DOHH2 (cell line): ENCODE measurements around the gene CBLB.

Source experiments
- EZH2phosphoT487 ChIP-seq: fragments of 200-600 bp; sonication (generic); IDR thresholded peaks from 2 replicates; pipeline ENCODE4 v1.6.1; 2017; ENCODE audit warnings: borderline replicate concordance, mild to moderate bottlenecking, antibody characterized with exemption, low read length, moderate library complexity, mixed read lengths
- TF ChIP-seq, protein P1 (sequence below): fragments of 200-600 bp; sonication (generic); IDR thresholded peaks from one replicate; pipeline ENCODE4 v1.5.1; 2014; ENCODE audit warnings: antibody characterized with exemption, mild to moderate bottlenecking, low read depth, low read length; ENCODE audit not compliant: poor library complexity, severe bottlenecking

DNA sequence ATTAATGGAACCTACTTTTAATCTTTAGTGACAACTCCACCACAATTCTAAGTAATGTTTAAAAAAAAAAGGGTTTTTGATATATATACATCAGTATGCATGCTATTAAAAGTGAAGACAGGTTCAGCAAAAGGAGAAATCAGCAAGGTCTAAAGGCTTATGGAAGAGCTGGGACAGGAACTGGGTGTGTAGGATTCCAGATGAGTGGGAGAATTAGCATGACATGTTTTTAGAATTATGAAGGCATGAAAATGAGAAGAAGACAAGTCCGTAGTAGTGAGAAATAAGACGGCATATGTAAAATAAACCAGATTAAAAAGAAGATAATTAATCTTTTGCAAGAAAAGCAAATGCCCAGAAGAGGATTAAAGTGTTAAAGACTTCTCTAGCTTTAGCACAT, 52.0 kb downstream of the CBLB start:
- TF ChIP-seq, protein P1, sequence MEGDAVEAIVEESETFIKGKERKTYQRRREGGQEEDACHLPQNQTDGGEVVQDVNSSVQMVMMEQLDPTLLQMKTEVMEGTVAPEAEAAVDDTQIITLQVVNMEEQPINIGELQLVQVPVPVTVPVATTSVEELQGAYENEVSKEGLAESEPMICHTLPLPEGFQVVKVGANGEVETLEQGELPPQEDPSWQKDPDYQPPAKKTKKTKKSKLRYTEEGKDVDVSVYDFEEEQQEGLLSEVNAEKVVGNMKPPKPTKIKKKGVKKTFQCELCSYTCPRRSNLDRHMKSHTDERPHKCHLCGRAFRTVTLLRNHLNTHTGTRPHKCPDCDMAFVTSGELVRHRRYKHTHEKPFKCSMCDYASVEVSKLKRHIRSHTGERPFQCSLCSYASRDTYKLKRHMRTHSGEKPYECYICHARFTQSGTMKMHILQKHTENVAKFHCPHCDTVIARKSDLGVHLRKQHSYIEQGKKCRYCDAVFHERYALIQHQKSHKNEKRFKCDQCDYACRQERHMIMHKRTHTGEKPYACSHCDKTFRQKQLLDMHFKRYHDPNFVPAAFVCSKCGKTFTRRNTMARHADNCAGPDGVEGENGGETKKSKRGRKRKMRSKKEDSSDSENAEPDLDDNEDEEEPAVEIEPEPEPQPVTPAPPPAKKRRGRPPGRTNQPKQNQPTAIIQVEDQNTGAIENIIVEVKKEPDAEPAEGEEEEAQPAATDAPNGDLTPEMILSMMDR: no peak
- no peak for TF ChIP-seq EZH2phosphoT487
